ENCODE measurements around the gene GAS6.

DNA sequence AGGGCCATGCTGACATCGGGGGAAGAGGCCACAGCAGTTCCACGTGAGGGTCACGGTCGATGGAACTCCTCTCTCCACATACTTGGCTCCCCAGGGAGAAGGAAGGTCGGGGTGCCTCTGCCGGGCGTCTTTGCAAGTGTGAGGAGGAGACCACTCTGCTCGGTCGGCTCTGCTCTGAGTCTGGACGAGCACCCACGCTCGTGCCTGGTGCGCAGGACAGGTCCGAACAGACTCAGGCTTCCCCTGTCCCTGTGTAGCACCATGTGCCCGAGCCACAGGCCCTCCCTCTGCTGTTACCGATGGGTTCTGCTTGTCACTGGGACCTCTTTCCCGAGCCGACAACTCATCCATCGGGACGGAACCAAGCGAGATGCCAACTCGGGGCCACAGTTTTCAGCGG is 69.8 kb downstream of the GAS6 start:
- TF ChIP-seq CTCF (IDR thresholded peaks at IDR 0.05; ENCODE audit: insufficient read depth, low read length, poor library complexity, severe bottlenecking): no peak
- no peak for TF ChIP-seq EZH2phosphoT487 (conservative IDR thresholded peaks at IDR 0.05; ENCODE audit: low read length)

Measured in SU-DHL-6 (cell line).